Measurements from ENCODE around the gene MYO1G.
"Not testable (repeated sequence)": the region's sequence is repeated elsewhere in the genome, so short reads cannot be mapped to it uniquely, and the experiment has no call there.

Gene MYO1G

GRCh38 chr7:44999245-45000092 lies 20.7 kb upstream of the MYO1G start:
- no peak for TF ChIP-seq CTCF (IDR thresholded peaks at IDR 0.05; ENCODE audit: insufficient read depth, low read depth, low read length, missing control alignments)
- peak overlapping the region; percentile 64 for H3K4me3 ChIP-seq (ENCODE audit: low read length)
- DNase-seq (ENCODE audit: low read depth), result peak; percentile 100

GRCh38 chr7:44998153-44998871 lies 19.5 kb upstream of the MYO1G start:
- no peak overlapping the region for H3K4me3 ChIP-seq (ENCODE audit: low read length)

GRCh38 chr7:44995555-44996493 lies 17.0 kb upstream of the MYO1G start:
- TF ChIP-seq CTCF (IDR thresholded peaks at IDR 0.05; ENCODE audit: insufficient read depth, low read depth, low read length, missing control alignments), result no peak
- no peak for DNase-seq (ENCODE audit: low read depth)
- H3K4me3 ChIP-seq (ENCODE audit: low read length), result no peak overlapping the region

More at GRCh38 chr7:44998153-44998871, 19.5 kb upstream of the MYO1G start:
- no peak for TF ChIP-seq CTCF (IDR thresholded peaks at IDR 0.05; ENCODE audit: insufficient read depth, low read depth, low read length, missing control alignments)
- DNase-seq (ENCODE audit: low read depth), result no peak

- TF ChIP-seq CTCF (IDR thresholded peaks at IDR 0.05; ENCODE audit: insufficient read depth, low read depth, low read length, missing control alignments), result no peak
- no peak overlapping the region for H3K4me3 ChIP-seq (ENCODE audit: low read length)
- no peak for DNase-seq (ENCODE audit: low read depth)
Observed at GRCh38 chr7:44994877-44995554, 16.2 kb upstream of the MYO1G start.

GRCh38 chr7:44992004-44992795 lies 13.4 kb upstream of the MYO1G start:
- not testable (repeated sequence) for DNase-seq (ENCODE audit: low read depth); H3K4me3 ChIP-seq (ENCODE audit: low read length)

GRCh38 chr7:44990109-44991023 lies 11.6 kb upstream of the MYO1G start:
- peak; percentile 76 for DNase-seq (ENCODE audit: low read depth)
- TF ChIP-seq CTCF (IDR thresholded peaks at IDR 0.05; ENCODE audit: insufficient read depth, low read depth, low read length, missing control alignments), result no peak
- no peak overlapping the region for H3K4me3 ChIP-seq (ENCODE audit: low read length)

Measured in epithelial cell of esophagus (primary cell).